ENCODE data around the gene PAN3. TPM values are rescaled to one million over a fixed set of nuclear protein-coding genes. Genes with fewer than 3 reads are reported as not detected.

PAN3 gene
- total RNA-seq, 2 experiments from 2014 or later = 26.6 to 27.3 TPM

GRCh38 chr13:28267497-28267896 lies 129.2 kb downstream of the PAN3 start:
- Mint-ChIP-seq H3K36me3 (ENCODE audit: low read depth) (peaks cover 39% of the 10 kb centered on the region), H3K9me3 (ENCODE audit: low read depth) (peaks cover 6% of the 10 kb centered on the region)
- POLR2A ChIA-PET = no interaction called here

GRCh38 chr13:28268800-28269223 lies 130.5 kb downstream of the PAN3 start:
- H3K4me1 Mint-ChIP-seq = peaks cover 15% of the 10 kb centered on the region
- POLR2A ChIA-PET = no interaction called here
- H3K9me3 Mint-ChIP-seq (ENCODE audit: low read depth) = peaks cover 6% of the 10 kb centered on the region
- intact Hi-C loops (cut with DNase I, micrococcal nuclease) = loop anchor here (1.0 to 5.0 kb wide), 4 partner anchors 64 to 132 kb away; partner anchors contain the start of gene PAN3 (in 1 of the 2)
- CTCF ChIA-PET = no interaction called here
- H3K27ac Mint-ChIP-seq = no peak overlapping the region
- H3K27me3 Mint-ChIP-seq = no peaks in the 10 kb centered on the region
- DNase-seq = no peak
- H3K36me3 Mint-ChIP-seq (ENCODE audit: low read depth) = peaks cover 34% of the 10 kb centered on the region
- H3K4me3 Mint-ChIP-seq = no peak overlapping the region
- ATAC-seq = peak; percentile 90

More at GRCh38 chr13:28267497-28267896, 129.2 kb downstream of the PAN3 start:
- Mint-ChIP-seq H3K4me1 (peaks cover 15% of the 10 kb centered on the region), H3K27ac (no peak overlapping the region), H3K4me3 (no peak overlapping the region), H3K27me3 (no peaks in the 10 kb centered on the region)
- intact Hi-C loops (cut with DNase I, micrococcal nuclease) = loop anchor here in 1 of 2 experiments (5.0 kb wide), 1 partner anchor 130 kb away; the partner anchor contains the start of gene PAN3
- DNase-seq (no peak), ATAC-seq (no peak)
- CTCF ChIA-PET = interaction anchor here (1.2 kb wide), 1 partner anchor 21 kb away, joined by 3 read pairs; no protein-coding TSS in a partner anchor

DNA sequence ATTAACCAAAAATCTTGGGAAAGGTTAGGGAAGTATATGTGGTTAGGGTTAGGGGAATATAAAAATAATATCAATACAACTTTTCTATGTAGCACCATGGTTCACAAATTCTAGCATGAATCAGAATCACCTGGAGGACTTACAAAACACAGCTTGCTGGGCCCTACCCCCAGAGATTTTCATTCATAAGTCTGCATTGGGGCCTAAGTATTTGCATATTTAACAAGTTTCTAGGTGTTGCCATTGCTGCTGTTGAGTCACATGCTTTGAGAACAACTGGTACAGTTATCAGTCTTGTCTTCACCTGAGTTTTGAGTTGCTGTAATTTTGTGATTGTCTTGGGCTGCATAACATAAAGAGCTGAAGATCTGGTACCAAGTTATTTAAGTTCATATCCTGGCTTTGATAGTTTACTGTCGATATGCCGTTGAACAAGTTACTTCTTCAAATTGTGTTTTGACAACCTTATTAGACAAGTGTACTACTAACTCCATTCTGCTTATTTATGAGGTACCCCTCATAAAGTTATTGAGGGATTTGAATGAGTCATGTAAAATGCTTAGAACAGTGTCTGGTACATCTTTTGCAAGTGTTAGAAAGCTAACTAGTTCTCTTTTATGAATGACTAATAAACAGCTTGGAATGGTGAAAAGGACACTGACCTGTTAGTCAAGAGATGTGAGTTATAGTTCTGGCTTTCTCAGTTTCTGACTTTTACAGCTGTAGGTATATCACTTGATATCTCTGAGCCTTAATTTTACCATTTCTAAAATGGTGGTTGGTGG lies 132.9 kb downstream of the PAN3 start:
- H3K4me3 Mint-ChIP-seq = no peak overlapping the region
- intact Hi-C loops (cut with DNase I, micrococcal nuclease) = no loop called here
- CTCF ChIA-PET = interaction anchor here (0.6 to 1.3 kb wide), 3 partner anchors 11 to 18 kb away, joined by 3 to 6 read pairs (median 4); no protein-coding TSS in a partner anchor
- H3K9me3 Mint-ChIP-seq (ENCODE audit: low read depth) = peaks cover 6% of the 10 kb centered on the region
- ATAC-seq (peak; percentile 31), DNase-seq (no peak)
- H3K27me3 Mint-ChIP-seq = no peaks in the 10 kb centered on the region
- H3K4me1 Mint-ChIP-seq = peaks cover 15% of the 10 kb centered on the region
- POLR2A ChIA-PET = no interaction called here
- no peak overlapping the region for H3K27ac Mint-ChIP-seq
- peaks cover 46% of the 10 kb centered on the region for H3K36me3 Mint-ChIP-seq (ENCODE audit: low read depth)

GRCh38 chr13:28273919-28274318 lies 135.6 kb downstream of the PAN3 start:
- ChIA-PET CTCF (interaction anchor here (1.1 kb wide), 1 partner anchor 9 kb away, joined by 3 read pairs; no protein-coding TSS in a partner anchor), POLR2A (interaction anchor here (0.6 kb wide), 1 partner anchor 850 kb away, joined by 9 read pairs; no protein-coding TSS in a partner anchor)
- no peak overlapping the region for H3K4me3 Mint-ChIP-seq
- H3K36me3 Mint-ChIP-seq (ENCODE audit: low read depth) = peaks cover 36% of the 10 kb centered on the region
- H3K4me1 Mint-ChIP-seq = peaks cover 4% of the 10 kb centered on the region
- ATAC-seq = no peak
- no peak overlapping the region for H3K27ac Mint-ChIP-seq
- intact Hi-C loops (cut with DNase I, micrococcal nuclease) = no loop called here
- H3K9me3 Mint-ChIP-seq (ENCODE audit: low read depth) = no peaks in the 10 kb centered on the region
- DNase-seq = no peak
- H3K27me3 Mint-ChIP-seq = no peaks in the 10 kb centered on the region

DNA sequence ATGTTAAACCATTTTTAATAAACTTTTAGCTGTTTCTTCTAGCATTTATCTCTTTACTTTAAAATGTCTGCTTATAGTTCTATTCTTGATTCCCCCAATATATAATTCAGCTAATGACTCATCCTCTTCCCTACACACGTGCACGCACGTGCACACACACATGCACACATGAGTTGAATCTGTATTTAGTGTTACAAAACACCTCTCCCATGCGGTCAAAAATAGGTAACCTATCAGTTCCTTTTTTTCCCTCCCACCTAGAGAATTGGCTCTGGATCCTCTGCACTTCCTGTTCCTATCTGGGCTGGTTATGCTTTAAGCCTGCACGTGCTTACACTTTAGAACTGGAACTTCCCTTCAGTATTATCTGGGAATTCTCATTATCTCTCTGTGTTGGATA lies 144.1 kb downstream of the PAN3 start:
- Mint-ChIP-seq H3K27me3 (no peaks in the 10 kb centered on the region), H3K4me1 (peaks cover 3% of the 10 kb centered on the region), H3K4me3 (no peak overlapping the region), H3K27ac (no peak overlapping the region), H3K9me3 (ENCODE audit: low read depth) (no peaks in the 10 kb centered on the region), H3K36me3 (ENCODE audit: low read depth) (peaks cover 40% of the 10 kb centered on the region)
- ATAC-seq = no peak
- intact Hi-C loops (cut with DNase I, micrococcal nuclease) = no loop called here
- CTCF ChIA-PET = interaction anchor here (0.6 kb wide), 1 partner anchor 26 kb away, joined by 3 read pairs; no protein-coding TSS in a partner anchor
- POLR2A ChIA-PET = no interaction called here
- DNase-seq = no peak

DNA sequence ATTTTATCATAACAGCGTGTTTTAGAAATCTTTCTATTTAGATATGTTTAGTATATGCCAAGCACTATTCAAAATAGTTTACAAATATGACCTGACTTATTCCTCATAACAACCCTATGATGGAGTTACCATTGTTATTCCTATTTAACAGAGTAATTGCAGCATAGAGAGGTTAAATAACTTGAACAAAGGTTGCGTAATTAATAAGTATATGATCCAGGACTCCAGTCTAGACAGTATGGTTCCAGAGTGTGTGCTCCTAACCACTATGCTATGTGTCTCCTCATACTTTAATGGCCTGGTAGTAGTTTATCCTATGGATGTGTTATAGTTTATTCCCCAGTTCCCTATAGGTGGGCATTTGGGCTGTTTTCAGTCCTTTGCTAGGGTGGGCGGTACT lies 145.3 kb downstream of the PAN3 start:
- POLR2A ChIA-PET = no interaction called here
- H3K4me3 Mint-ChIP-seq = no peak overlapping the region
- ATAC-seq (no peak), DNase-seq (no peak)
- CTCF ChIA-PET = no interaction called here
- H3K36me3 Mint-ChIP-seq (ENCODE audit: low read depth) = peaks cover 43% of the 10 kb centered on the region
- no peaks in the 10 kb centered on the region for H3K27me3 Mint-ChIP-seq
- intact Hi-C loops (cut with DNase I, micrococcal nuclease) = no loop called here
- no peak overlapping the region for H3K27ac Mint-ChIP-seq
- H3K9me3 Mint-ChIP-seq (ENCODE audit: low read depth) = no peaks in the 10 kb centered on the region
- peaks cover 3% of the 10 kb centered on the region for H3K4me1 Mint-ChIP-seq

DNA sequence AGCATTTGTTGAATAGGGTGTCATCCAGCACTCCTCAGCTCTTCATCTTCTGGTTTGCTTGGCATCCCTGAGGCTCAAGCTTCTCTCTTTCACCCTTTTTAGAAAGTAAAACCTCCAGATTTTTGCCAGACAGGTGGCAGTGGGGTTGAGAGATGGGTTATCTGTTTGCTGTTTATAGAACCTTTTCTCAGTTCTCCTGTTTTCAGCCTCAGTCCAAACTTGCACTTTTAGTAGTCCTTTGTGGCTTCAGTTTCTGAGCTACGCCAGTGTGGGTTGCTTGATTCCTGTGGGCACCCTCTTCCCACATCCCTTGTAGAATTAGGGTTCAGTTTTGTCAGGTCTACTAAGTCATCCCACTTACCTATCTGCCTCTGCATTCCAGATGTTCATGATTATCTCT lies 147.9 kb downstream of the PAN3 start:
- H3K27ac Mint-ChIP-seq = no peak overlapping the region
- DNase-seq = no peak
- intact Hi-C loops (cut with DNase I, micrococcal nuclease) = no loop called here
- H3K27me3 Mint-ChIP-seq = no peaks in the 10 kb centered on the region
- H3K4me1 Mint-ChIP-seq = peaks cover 3% of the 10 kb centered on the region
- H3K4me3 Mint-ChIP-seq = no peak overlapping the region
- ChIA-PET POLR2A (no interaction called here), CTCF (no interaction called here)
- no peak for ATAC-seq
- peaks cover 38% of the 10 kb centered on the region for H3K36me3 Mint-ChIP-seq (ENCODE audit: low read depth)
- no peaks in the 10 kb centered on the region for H3K9me3 Mint-ChIP-seq (ENCODE audit: low read depth)

DNA sequence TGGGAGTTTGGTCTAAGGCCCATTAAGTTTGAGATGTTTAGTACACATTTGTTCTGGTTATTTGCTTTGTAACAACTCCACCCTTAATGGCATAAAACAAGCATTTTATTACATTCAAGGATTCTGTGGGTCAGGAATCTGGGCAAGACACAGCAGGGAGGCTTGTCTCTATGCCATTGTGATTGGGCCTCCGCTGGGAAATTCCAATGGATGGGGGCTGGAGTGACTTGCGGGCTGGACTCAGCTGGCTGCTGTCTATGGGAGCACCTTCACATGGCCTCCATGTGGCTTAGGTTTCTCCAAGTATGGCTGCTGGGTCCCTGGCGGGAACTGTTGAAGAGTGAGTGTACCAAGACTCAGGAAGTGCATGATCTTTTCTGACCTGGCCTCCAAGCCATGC lies 159.0 kb downstream of the PAN3 start:
- Mint-ChIP-seq H3K4me3 (no peak overlapping the region), H3K27ac (no peak overlapping the region), H3K27me3 (no peaks in the 10 kb centered on the region), H3K4me1 (peaks cover 18% of the 10 kb centered on the region), H3K36me3 (ENCODE audit: low read depth) (peaks cover 21% of the 10 kb centered on the region), H3K9me3 (ENCODE audit: low read depth) (no peaks in the 10 kb centered on the region)
- no peak for ATAC-seq
- no peak for DNase-seq
- POLR2A ChIA-PET = no interaction called here
- CTCF ChIA-PET = no interaction called here
- intact Hi-C loops (cut with DNase I, micrococcal nuclease) = no loop called here

GRCh38 chr13:28299916-28300315 lies 161.6 kb downstream of the PAN3 start:
- H3K4me3 Mint-ChIP-seq = no peak overlapping the region
- ChIA-PET POLR2A (no interaction called here), CTCF (no interaction called here)
- H3K9me3 Mint-ChIP-seq (ENCODE audit: low read depth) = no peaks in the 10 kb centered on the region
- intact Hi-C loops (cut with DNase I, micrococcal nuclease) = no loop called here
- DNase-seq (no peak), ATAC-seq (no peak)
- peaks cover 10% of the 10 kb centered on the region for H3K36me3 Mint-ChIP-seq (ENCODE audit: low read depth)
- H3K4me1 Mint-ChIP-seq = peaks cover 22% of the 10 kb centered on the region
- H3K27ac Mint-ChIP-seq = no peak overlapping the region
- no peaks in the 10 kb centered on the region for H3K27me3 Mint-ChIP-seq

DNA sequence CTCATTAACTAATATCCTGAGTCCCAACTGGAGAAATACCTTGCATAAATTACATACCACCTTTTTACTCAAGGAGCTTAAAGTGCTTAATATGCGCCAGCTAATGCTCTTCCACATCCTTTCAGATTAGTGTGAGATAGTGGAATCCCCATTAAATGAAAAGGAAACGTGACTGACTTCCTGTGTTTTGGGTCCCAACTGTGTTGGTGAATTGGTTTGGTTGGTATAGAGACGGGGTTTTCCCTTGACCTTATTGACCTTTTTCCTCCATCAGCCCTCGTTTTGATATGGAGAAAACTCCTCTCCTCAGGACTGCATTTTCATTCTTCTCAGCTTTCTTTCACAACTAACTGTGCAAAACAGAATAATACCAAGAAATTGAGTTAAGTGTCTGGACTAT lies 163.5 kb downstream of the PAN3 start:
- no peaks in the 10 kb centered on the region for H3K27me3 Mint-ChIP-seq
- no peaks in the 10 kb centered on the region for H3K9me3 Mint-ChIP-seq (ENCODE audit: low read depth)
- CTCF ChIA-PET = interaction anchor here (1.5 kb wide), 1 partner anchor 10 kb away, joined by 3 read pairs; no protein-coding TSS in a partner anchor
- intact Hi-C loops (cut with DNase I, micrococcal nuclease) = no loop called here
- no peak overlapping the region for H3K4me3 Mint-ChIP-seq
- DNase-seq = no peak
- no peak overlapping the region for H3K27ac Mint-ChIP-seq
- POLR2A ChIA-PET = no interaction called here
- no peak for ATAC-seq
- H3K36me3 Mint-ChIP-seq (ENCODE audit: low read depth) = peaks cover 2% of the 10 kb centered on the region
- peaks cover 22% of the 10 kb centered on the region for H3K4me1 Mint-ChIP-seq

GRCh38 chr13:28306325-28306724 lies 168.0 kb downstream of the PAN3 start:
- ChIA-PET CTCF (no interaction called here), POLR2A (no interaction called here)
- H3K27me3 Mint-ChIP-seq = no peaks in the 10 kb centered on the region
- H3K4me3 Mint-ChIP-seq = no peak overlapping the region
- no peaks in the 10 kb centered on the region for H3K9me3 Mint-ChIP-seq (ENCODE audit: low read depth)
- no peak for ATAC-seq
- H3K4me1 Mint-ChIP-seq = peaks cover 12% of the 10 kb centered on the region
- no peak overlapping the region for H3K27ac Mint-ChIP-seq
- H3K36me3 Mint-ChIP-seq (ENCODE audit: low read depth) = peaks cover 2% of the 10 kb centered on the region
- DNase-seq = no peak
- intact Hi-C loops (cut with DNase I, micrococcal nuclease) = no loop called here

DNA sequence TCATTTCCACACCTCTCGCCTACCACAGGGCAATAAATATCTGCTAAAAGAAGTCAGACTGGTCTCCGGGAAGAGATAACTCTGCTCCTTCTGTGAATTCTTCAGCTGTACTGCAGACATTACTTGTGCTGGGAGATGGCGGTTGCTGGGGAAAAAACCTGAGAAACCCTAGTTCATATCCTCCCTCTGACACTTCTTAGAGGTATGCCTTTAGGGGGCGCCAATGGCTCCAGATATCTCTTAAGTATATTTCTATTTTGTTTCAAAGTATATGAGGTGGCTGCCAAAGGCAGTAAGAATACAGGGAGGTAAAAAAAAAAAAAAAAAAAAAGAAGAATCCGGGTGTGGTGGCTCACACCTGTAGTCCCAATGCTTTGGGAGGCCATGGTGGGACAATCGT lies 175.2 kb downstream of the PAN3 start:
- ATAC-seq (peak; percentile 47), DNase-seq (peak; percentile 55)
- Mint-ChIP-seq H3K4me3 (no peak overlapping the region), H3K4me1 (no peaks in the 10 kb centered on the region), H3K36me3 (ENCODE audit: low read depth) (no peaks in the 10 kb centered on the region), H3K27me3 (no peaks in the 10 kb centered on the region), H3K27ac (no peak overlapping the region), H3K9me3 (ENCODE audit: low read depth) (no peaks in the 10 kb centered on the region)
- ChIA-PET POLR2A (no interaction called here), CTCF (interaction anchor here (0.8 kb wide), 1 partner anchor 483 kb away, joined by 3 read pairs; no protein-coding TSS in a partner anchor)
- intact Hi-C loops (cut with DNase I, micrococcal nuclease) = no loop called here
